GM19438 (cell line): Measurements from ENCODE around the gene LYRM1.

Experiments used
- ATAC-seq: cut with Tn5 transposase; IDR thresholded peaks from one replicate; pipeline ENCODE4 v1.9.1; 2021; ENCODE audit warnings: low read depth; ENCODE audit not compliant: unreplicated experiment

The LYRM1 gene

GRCh38 chr16:20901068-20901435, 481 bp downstream of the LYRM1 start:
- no peak for ATAC-seq

GRCh38 chr16:20901436-20902112, 1.0 kb downstream of the LYRM1 start:
- ATAC-seq = peak; percentile 28

GRCh38 chr16:20902426-20902825, 1.9 kb downstream of the LYRM1 start:
- ATAC-seq = no peak

GRCh38 chr16:20903116-20903898, 2.7 kb downstream of the LYRM1 start:
- ATAC-seq = no peak

- no peak for ATAC-seq
Observed at GRCh38 chr16:20903899-20904506, 3.4 kb downstream of the LYRM1 start.

- no peak for ATAC-seq
Observed at GRCh38 chr16:20904507-20905081, 4.0 kb downstream of the LYRM1 start.

GRCh38 chr16:20905576-20905975, 5.0 kb downstream of the LYRM1 start:
- ATAC-seq = no peak

GRCh38 chr16:20906341-20907255, 6.0 kb downstream of the LYRM1 start:
- ATAC-seq = no peak

GRCh38 chr16:20910781-20911321, 10.3 kb downstream of the LYRM1 start:
- ATAC-seq = no peak

GRCh38 chr16:20911361-20911760, 10.8 kb downstream of the LYRM1 start:
- no peak for ATAC-seq

GRCh38 chr16:20916289-20916688, 15.7 kb downstream of the LYRM1 start:
- ATAC-seq = no peak

- ATAC-seq = no peak
Observed at GRCh38 chr16:20916942-20917341, 16.4 kb downstream of the LYRM1 start.

- ATAC-seq = no peak
Observed at GRCh38 chr16:20918486-20919239, 18.1 kb downstream of the LYRM1 start.

GRCh38 chr16:20920091-20920490, 19.5 kb downstream of the LYRM1 start:
- ATAC-seq = no peak

GRCh38 chr16:20920799-20921198, 20.2 kb downstream of the LYRM1 start:
- no peak for ATAC-seq

- ATAC-seq = no peak
Observed at GRCh38 chr16:20923876-20924275, 23.3 kb downstream of the LYRM1 start.

GRCh38 chr16:20925751-20926150, 25.2 kb downstream of the LYRM1 start:
- no peak for ATAC-seq

- ATAC-seq = no peak
Observed at GRCh38 chr16:20928774-20929411, 28.3 kb downstream of the LYRM1 start.
